ENCODE measurements around the gene AR.

- TF ChIP-seq CTCF (IDR thresholded peaks at IDR 0.05; ENCODE audit: insufficient read depth, low read length, poor library complexity, severe bottlenecking) (no peak), EZH2phosphoT487 (conservative IDR thresholded peaks at IDR 0.05; ENCODE audit: low read length) (no peak)
Observed at GRCh38 chrX:67604979-67605703, 61.3 kb downstream of the AR start.

Measured in SU-DHL-6 (cell line).